Nephron progenitor cell (in vitro differentiated cells): ENCODE data around the gene PAFAH1B1.
A peak's percentile ranks its signal among the peaks of the same experiment; 100 is the strongest.

Source experiments
- DNase-seq: peaks from one replicate; pipeline ENCODE4 v3.0.0; 2021
- H3K27ac Mint-ChIP-seq: 2 replicates; pipeline ENCODE4 v1.8.0; 2021; ENCODE audit warnings: mild to moderate bottlenecking, moderate library complexity, mixed read lengths
- H3K27me3 Mint-ChIP-seq: 2 replicates; pipeline ENCODE4 v1.8.0; 2021; ENCODE audit warnings: mild to moderate bottlenecking, low read depth, mixed read lengths; ENCODE audit not compliant: poor library complexity
- H3K36me3 Mint-ChIP-seq: 2 replicates; pipeline ENCODE4 v1.8.0; 2021; ENCODE audit warnings: low read depth, mixed read lengths
- H3K4me1 Mint-ChIP-seq: 2 replicates; pipeline ENCODE4 v1.8.0; 2021; ENCODE audit warnings: mixed read lengths
- H3K4me3 Mint-ChIP-seq: 2 replicates; pipeline ENCODE4 v1.8.0; 2021; ENCODE audit warnings: mild to moderate bottlenecking, moderate library complexity, mixed read lengths
- H3K9me3 Mint-ChIP-seq: 2 replicates; pipeline ENCODE4 v1.8.0; 2021; ENCODE audit warnings: mild to moderate bottlenecking, moderate library complexity, mixed read lengths
- CTCF ChIP-seq: fragments of 200-600 bp; sonication (generic); IDR thresholded peaks from 2 replicates; pipeline ENCODE4 v1.5.0; 2021; ENCODE audit warnings: antibody characterized with exemption

Gene PAFAH1B1

GRCh38 chr17:2684549-2684948, 91.1 kb downstream of the PAFAH1B1 start:
- Mint-ChIP-seq H3K4me3 (no peak overlapping the region), H3K27ac (peak overlapping the region; percentile 95), H3K9me3 (no peaks in the 10 kb centered on the region), H3K27me3 (no peaks in the 10 kb centered on the region), H3K4me1 (peaks cover 50% of the 10 kb centered on the region), H3K36me3 (peaks cover 43% of the 10 kb centered on the region)
- TF ChIP-seq CTCF, result no peak
- DNase-seq, result no peak

GRCh38 chr17:2685696-2686095, 92.2 kb downstream of the PAFAH1B1 start:
- Mint-ChIP-seq H3K36me3 (peaks cover 31% of the 10 kb centered on the region), H3K4me3 (no peak overlapping the region), H3K9me3 (no peaks in the 10 kb centered on the region), H3K27me3 (no peaks in the 10 kb centered on the region), H3K4me1 (peaks cover 50% of the 10 kb centered on the region), H3K27ac (no peak overlapping the region)
- no peak for TF ChIP-seq CTCF
- no peak for DNase-seq

DNA sequence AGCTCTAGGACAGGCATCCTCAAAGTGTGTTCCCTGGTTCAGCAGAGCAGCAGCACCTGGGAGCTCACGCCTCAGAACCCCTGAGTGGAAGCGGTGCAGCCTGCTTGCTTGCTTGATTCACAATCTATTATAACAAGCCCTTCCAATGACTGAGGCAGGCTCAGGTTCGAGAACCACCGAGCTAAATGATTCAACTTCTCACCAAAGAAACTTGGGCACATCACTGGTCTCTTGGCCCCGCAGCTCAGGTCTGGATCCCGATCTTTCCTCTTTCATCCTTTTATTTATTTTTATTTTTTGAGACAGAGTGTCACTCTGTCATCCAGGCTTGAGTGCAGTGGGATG, 93.6 kb downstream of the PAFAH1B1 start:
- no peak for TF ChIP-seq CTCF
- no peak for DNase-seq
- no peaks in the 10 kb centered on the region for H3K27me3 Mint-ChIP-seq
- H3K36me3 Mint-ChIP-seq, result peaks cover 19% of the 10 kb centered on the region
- H3K27ac Mint-ChIP-seq, result peak overlapping the region; percentile 82
- H3K4me3 Mint-ChIP-seq, result no peak overlapping the region
- peaks cover 41% of the 10 kb centered on the region for H3K4me1 Mint-ChIP-seq
- H3K9me3 Mint-ChIP-seq, result no peaks in the 10 kb centered on the region

DNA sequence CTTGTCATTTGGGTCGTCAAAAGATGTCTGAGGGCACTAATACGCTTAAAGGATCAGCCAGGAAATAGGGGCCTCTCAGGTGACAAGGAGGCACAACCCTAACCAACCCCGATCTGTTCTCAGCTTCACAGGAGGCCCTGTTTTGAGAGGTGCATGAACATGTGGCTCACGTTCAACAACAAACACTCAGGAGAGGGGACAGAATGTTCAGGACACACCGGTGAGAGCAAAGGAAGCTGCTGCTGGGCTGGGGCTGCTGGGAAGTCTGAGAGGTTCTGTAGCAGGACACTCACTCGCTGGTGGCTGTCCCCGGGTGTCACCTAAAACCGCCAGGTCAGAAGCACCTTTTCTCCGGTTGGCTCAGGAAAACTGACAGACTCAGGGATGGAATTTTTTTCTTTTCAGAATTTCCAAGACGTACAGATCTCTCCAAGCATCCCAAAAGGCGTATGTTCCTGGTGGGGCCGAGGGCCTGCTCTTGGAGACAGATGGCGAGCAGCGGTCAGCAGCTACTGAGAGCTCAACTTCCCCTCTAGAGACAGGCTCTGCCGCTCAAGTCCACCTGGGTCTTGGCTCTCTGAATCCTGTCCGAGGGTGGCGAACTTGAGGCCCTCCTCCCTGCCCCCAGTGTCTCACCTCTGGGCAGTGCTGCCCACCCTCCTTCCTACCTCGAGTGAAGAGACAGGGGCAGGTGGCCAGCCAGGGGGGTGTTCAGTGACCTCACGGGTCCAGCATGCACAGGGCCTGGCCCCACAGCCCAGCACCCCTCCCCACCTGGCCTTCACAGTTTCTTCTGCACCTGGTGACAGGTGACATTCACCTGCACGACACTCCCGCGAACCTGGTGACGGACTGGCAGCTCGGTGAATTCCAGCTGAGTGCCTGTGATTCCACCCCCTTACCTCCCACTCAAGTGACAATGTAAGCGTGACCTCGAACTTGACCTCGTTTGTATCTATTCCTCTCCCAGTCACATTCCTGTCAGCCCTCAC, 95.2 kb downstream of the PAFAH1B1 start:
- H3K9me3 Mint-ChIP-seq, result no peaks in the 10 kb centered on the region
- peaks cover 27% of the 10 kb centered on the region for H3K4me1 Mint-ChIP-seq
- H3K27ac Mint-ChIP-seq, result peak overlapping the region; percentile 83
- H3K27me3 Mint-ChIP-seq, result no peaks in the 10 kb centered on the region
- peaks cover 8% of the 10 kb centered on the region for H3K36me3 Mint-ChIP-seq
- DNase-seq, result no peak
- no peak for TF ChIP-seq CTCF
- H3K4me3 Mint-ChIP-seq, result no peak overlapping the region

DNA sequence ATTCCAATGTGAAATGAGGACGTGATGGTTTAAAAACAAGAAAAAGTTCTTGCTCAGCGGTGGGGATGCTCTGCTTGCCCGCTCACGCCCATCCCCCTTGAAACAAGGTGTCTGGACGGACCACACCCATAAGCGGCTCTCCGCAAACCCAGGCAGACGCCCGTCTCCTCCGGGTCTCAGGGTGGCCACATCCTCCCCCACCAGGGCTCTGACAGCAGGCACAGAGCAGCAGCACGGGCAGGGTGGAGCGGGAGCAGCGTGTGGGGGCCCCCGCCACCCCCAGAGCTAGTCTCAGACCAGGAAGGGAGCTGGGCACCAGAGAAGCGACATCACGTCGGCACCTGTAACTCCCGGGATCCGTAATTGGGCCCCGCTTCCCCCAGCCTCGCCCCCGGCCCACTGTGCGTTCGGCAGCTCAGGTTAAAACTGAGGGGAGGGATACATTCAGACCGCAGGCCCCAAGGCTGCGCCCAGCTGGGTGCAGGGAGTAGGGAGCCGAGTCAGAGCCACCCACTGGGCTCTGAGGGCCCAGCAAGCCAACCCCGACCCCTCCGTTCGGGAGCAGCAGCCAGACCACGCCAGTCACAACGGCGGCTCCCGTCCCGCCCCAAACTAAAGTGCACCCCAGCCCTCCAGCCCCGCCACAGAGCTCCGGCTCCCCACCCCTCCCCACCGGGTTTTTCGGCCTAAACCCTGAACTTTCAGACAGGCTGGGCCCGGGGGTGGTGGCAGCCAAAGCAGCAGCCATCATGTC, 96.1 kb downstream of the PAFAH1B1 start:
- Mint-ChIP-seq H3K4me3 (no peak overlapping the region), H3K27me3 (no peaks in the 10 kb centered on the region), H3K4me1 (peaks cover 18% of the 10 kb centered on the region), H3K36me3 (no peaks in the 10 kb centered on the region), H3K9me3 (no peaks in the 10 kb centered on the region), H3K27ac (peak overlapping the region; percentile 83)
- no peak for TF ChIP-seq CTCF
- no peak for DNase-seq
